Peyer's patch (tissue), 4 donors: ENCODE results near the gene SYNPO2. TPM values are rescaled to one million over a fixed set of nuclear protein-coding genes. Genes with fewer than 3 reads are reported as not detected.

Experiments
- DNase-seq, 3 donors: peaks; one replicate each; pipeline ENCODE4 v3.0.0-alpha.2; 2017 to 2019
- H3K27ac ChIP-seq, 4 donors: fragments of 200-600 bp; sonication (generic); one replicate each; pipeline ENCODE4 v1.5.1; 2016 to 2019
- H3K27me3 ChIP-seq, 2 donors: fragments of 200-600 bp; sonication (generic); one replicate each; pipeline ENCODE4 v1.5.1; 2019
- H3K36me3 ChIP-seq, 3 donors: fragments of 200-600 bp; sonication (generic); one replicate each; pipeline ENCODE4 v1.5.1; 2016 to 2019
- H3K4me1 ChIP-seq, 4 donors: fragments of 200-600 bp; sonication (generic); one replicate each; pipeline ENCODE4 v1.5.1; 2016 to 2019
- H3K4me3 ChIP-seq, 4 donors: fragments of 200-600 bp; sonication (generic); 1 replicate in 3 of 4; 2 replicates in 1 of 4; pipeline ENCODE4 v1.5.1; 2016 to 2019; ENCODE audit warnings: mild to moderate bottlenecking in 1 of 4
- H3K9me3 ChIP-seq, 4 donors: fragments of 200-600 bp; sonication (generic); one replicate each; pipeline ENCODE4 v1.5.1; 2016 to 2019; ENCODE audit warnings: mild to moderate bottlenecking in 1 of 4
- POLR2A ChIP-seq, 2 donors: fragments of 450-650 bp; IDR thresholded peaks; one replicate each; pipeline ENCODE4 v1.5.1; 2017; ENCODE audit warnings: antibody characterized with exemption in 2 of 2, mild to moderate bottlenecking in 2 of 2, moderate library complexity in 2 of 2
- total RNA-seq, 4 donors: library from RNA; depleted of rRNA; stranded (reverse); fragments of >200 nt; gene quantifications; one replicate each; pipeline ENCODE4 v1.1.0, GENCODE V29; 2016
- TF ChIP-seq, protein P1 (sequence below), 6 experiments: fragments of 450-650 bp in 4 of 6; fragments of 200-600 bp in 2 of 6; sonication (generic) in 1 of 6; IDR thresholded peaks; one replicate each; pipeline ENCODE4 v1.5.1; 2017 to 2019; ENCODE audit warnings: antibody characterized with exemption in 6 of 6, mild to moderate bottlenecking in 3 of 6, moderate library complexity in 1 of 6

SYNPO2 gene
- total RNA-seq, 4 donors from 2014 or later, result 24.9 to 77.6 (median 41.1) TPM

DNA sequence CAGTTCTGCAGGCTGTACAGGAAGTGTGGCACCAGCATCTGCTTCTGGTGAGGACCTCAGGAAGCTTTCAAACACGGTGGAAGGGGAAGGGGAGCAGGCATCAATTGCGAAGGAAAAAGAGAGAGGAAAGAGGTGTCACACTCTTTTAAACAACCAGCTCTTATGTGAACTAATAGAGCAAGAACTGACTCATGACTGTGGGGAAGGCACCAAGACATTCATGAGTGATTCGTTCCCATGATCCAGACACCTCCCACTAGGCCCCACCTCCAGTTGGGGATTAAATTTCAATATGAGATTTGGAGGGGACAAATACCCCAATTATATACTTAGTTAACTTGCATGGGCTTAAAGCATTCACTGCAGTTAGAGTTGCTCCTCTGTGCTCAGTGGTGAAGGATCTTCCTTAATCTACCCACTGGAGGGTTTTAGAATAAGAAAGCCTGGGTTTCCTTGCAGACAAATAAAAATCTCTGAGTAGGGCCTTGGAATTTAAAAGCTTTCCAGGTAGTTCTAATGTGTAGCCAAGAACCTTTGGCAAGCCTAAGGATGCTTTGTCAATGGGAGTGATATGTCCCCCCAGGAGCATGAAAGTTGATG is 60.0 kb downstream of the SYNPO2 start:
- DNase-seq, result no peak
- no peak overlapping the region for H3K27ac ChIP-seq
- no peaks in the 10 kb centered on the region for H3K9me3 ChIP-seq
- no peaks in the 10 kb centered on the region for H3K36me3 ChIP-seq
- H3K27me3 ChIP-seq, result no peaks in the 10 kb centered on the region
- TF ChIP-seq POLR2A (IDR thresholded peaks at IDR 0.05), result no peak
- TF ChIP-seq, protein P1, sequence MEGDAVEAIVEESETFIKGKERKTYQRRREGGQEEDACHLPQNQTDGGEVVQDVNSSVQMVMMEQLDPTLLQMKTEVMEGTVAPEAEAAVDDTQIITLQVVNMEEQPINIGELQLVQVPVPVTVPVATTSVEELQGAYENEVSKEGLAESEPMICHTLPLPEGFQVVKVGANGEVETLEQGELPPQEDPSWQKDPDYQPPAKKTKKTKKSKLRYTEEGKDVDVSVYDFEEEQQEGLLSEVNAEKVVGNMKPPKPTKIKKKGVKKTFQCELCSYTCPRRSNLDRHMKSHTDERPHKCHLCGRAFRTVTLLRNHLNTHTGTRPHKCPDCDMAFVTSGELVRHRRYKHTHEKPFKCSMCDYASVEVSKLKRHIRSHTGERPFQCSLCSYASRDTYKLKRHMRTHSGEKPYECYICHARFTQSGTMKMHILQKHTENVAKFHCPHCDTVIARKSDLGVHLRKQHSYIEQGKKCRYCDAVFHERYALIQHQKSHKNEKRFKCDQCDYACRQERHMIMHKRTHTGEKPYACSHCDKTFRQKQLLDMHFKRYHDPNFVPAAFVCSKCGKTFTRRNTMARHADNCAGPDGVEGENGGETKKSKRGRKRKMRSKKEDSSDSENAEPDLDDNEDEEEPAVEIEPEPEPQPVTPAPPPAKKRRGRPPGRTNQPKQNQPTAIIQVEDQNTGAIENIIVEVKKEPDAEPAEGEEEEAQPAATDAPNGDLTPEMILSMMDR (IDR thresholded peaks at IDR 0.05), result no peak
- H3K4me3 ChIP-seq, result no peak overlapping the region
- H3K4me1 ChIP-seq, result no peaks in the 10 kb centered on the region

DNA sequence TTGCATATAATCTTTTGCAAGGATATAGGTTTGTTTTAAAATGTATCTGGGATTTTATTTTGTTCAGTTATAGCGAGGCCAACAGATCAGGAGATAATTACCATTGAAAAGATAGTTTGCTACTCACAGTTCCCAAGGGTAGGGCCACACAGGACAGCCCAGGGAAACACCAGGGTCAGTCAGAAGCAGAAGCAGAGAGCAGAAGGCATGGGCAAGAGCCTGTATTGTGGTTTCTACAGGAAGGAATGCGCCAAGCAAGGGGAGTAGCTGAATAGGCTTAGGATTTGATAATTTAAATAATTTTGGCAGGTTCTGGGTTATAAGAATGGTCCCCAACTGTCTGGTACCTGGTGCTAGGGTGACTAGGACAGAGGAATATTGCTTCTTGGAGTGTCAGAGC is 61.6 kb downstream of the SYNPO2 start:
- Histone ChIP-seq H3K9me3 (no peaks in the 10 kb centered on the region), H3K27ac (no peak overlapping the region), H3K36me3 (no peaks in the 10 kb centered on the region), H3K27me3 (no peaks in the 10 kb centered on the region), H3K4me1 (peaks cover 0 to 2% (median 0%) of the 10 kb centered on the region in 4 donors), H3K4me3 (no peak overlapping the region)
- TF ChIP-seq, protein P1 (IDR thresholded peaks at IDR 0.05), result no peak
- no peak for TF ChIP-seq POLR2A (IDR thresholded peaks at IDR 0.05)
- no peak for DNase-seq

DNA sequence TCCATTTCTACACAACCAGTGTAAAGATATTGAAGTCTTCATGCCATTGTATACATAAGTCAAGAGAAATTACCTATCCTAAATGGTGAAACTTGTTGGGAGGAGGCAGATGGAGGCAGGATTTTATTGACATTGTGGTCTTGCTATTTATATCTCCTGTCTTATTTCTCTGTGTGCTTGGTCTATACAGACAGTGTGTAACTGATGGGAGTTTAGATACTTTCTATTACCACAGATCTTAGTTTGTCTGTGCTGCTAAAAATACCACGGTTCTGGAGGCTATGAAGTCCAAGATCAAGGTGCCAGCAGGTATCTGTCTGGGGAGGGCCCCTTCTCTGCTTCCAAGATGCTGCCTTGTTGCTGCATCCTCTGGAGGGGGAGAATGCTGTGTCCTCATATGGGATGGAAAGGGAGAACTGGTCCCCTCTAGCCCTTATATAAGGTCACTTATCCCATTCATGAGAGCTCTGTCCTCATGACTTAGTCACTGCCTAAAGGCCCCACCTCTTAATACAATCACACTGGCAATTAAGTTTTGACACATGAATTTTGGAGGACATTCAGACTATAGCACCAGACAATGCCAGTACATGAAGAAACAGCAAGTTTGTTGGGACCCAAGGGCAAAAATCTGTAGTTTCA is 62.4 kb downstream of the SYNPO2 start:
- no peak for DNase-seq
- no peaks in the 10 kb centered on the region for H3K27me3 ChIP-seq
- no peak overlapping the region for H3K4me3 ChIP-seq
- no peaks in the 10 kb centered on the region for H3K36me3 ChIP-seq
- TF ChIP-seq, protein P1 (IDR thresholded peaks at IDR 0.05), result no peak
- no peak for TF ChIP-seq POLR2A (IDR thresholded peaks at IDR 0.05)
- H3K9me3 ChIP-seq, result no peaks in the 10 kb centered on the region
- H3K4me1 ChIP-seq, result peaks cover 0 to 6% (median 0%) of the 10 kb centered on the region in 4 donors
- H3K27ac ChIP-seq, result peak overlapping the region in 1 of 4 donors; percentile 27

- H3K9me3 ChIP-seq, result no peaks in the 10 kb centered on the region
- TF ChIP-seq POLR2A (IDR thresholded peaks at IDR 0.05), result no peak
- TF ChIP-seq, protein P1 (IDR thresholded peaks at IDR 0.05), result no peak
- DNase-seq, result no peak
- H3K4me3 ChIP-seq, result no peak overlapping the region
- H3K27me3 ChIP-seq, result no peaks in the 10 kb centered on the region
- no peak overlapping the region for H3K27ac ChIP-seq
- peaks cover 0 to 6% (median 0%) of the 10 kb centered on the region in 4 donors for H3K4me1 ChIP-seq
- H3K36me3 ChIP-seq, result no peaks in the 10 kb centered on the region
Observed at GRCh38 chr4:118953276-118953675, 64.6 kb downstream of the SYNPO2 start.

- peak overlapping the region in 1 of 4 donors; percentile 70 for H3K27ac ChIP-seq
- no peak for TF ChIP-seq POLR2A (IDR thresholded peaks at IDR 0.05)
- no peak overlapping the region for H3K4me3 ChIP-seq
Observed at GRCh38 chr4:118954246-118954645, 65.6 kb downstream of the SYNPO2 start.

GRCh38 chr4:118955515-118955914 is 66.9 kb downstream of the SYNPO2 start:
- TF ChIP-seq, protein P1 (IDR thresholded peaks at IDR 0.05), result no peak
- no peak for TF ChIP-seq POLR2A (IDR thresholded peaks at IDR 0.05)
- no peaks in the 10 kb centered on the region for H3K36me3 ChIP-seq
- H3K9me3 ChIP-seq, result no peaks in the 10 kb centered on the region
- no peak for DNase-seq
- H3K4me3 ChIP-seq, result no peak overlapping the region
- no peaks in the 10 kb centered on the region for H3K27me3 ChIP-seq
- peaks cover 0 to 6% (median 0%) of the 10 kb centered on the region in 4 donors for H3K4me1 ChIP-seq
- peak overlapping the region in 1 of 4 donors; percentile 70 for H3K27ac ChIP-seq

More at GRCh38 chr4:118954246-118954645, 65.6 kb downstream of the SYNPO2 start:
- H3K4me1 ChIP-seq, result peaks cover 0 to 6% (median 0%) of the 10 kb centered on the region in 4 donors
- no peaks in the 10 kb centered on the region for H3K36me3 ChIP-seq
- no peaks in the 10 kb centered on the region for H3K9me3 ChIP-seq
- no peak for DNase-seq
- H3K27me3 ChIP-seq, result no peaks in the 10 kb centered on the region
